MM.1S (cell line): Measurements from ENCODE around the gene ADRA2C.

ENCODE experiments used
- CTCF ChIP-seq: fragments of 300-600 bp; sonication (generic); IDR thresholded peaks from 2 replicates; pipeline ENCODE4 v1.5.1; 2016; ENCODE audit warnings: antibody characterized with exemption, low read length, mixed read lengths
- EZH2 ChIP-seq: fragments of 300-600 bp; sonication (generic); optimal IDR thresholded peaks from 2 replicates; pipeline ENCODE3; 2017; ENCODE audit warnings: low read depth, mild to moderate bottlenecking, antibody characterized with exemption, low read length, mixed read lengths
- EZH2phosphoT487 ChIP-seq: fragments of 300-600 bp; sonication (generic); IDR thresholded peaks from 2 replicates; pipeline ENCODE4 v1.6.1; 2018; ENCODE audit warnings: antibody characterized with exemption, low read length

- no peak for TF ChIP-seq CTCF
- no peak for TF ChIP-seq EZH2
- TF ChIP-seq EZH2phosphoT487: no peak
Measured at GRCh38 chr4:3724319-3725231, 41.6 kb upstream of the ADRA2C start.
